Measurements from ENCODE around the gene AK9. TPM values are rescaled to one million over a fixed set of nuclear protein-coding genes. Genes with fewer than 3 reads are reported as not detected.

The AK9 gene
- total and polyA plus RNA-seq, 2 of the 4 experiments (the other 2 are of a cell fraction), result 1.7 to 1.8 TPM

DNA sequence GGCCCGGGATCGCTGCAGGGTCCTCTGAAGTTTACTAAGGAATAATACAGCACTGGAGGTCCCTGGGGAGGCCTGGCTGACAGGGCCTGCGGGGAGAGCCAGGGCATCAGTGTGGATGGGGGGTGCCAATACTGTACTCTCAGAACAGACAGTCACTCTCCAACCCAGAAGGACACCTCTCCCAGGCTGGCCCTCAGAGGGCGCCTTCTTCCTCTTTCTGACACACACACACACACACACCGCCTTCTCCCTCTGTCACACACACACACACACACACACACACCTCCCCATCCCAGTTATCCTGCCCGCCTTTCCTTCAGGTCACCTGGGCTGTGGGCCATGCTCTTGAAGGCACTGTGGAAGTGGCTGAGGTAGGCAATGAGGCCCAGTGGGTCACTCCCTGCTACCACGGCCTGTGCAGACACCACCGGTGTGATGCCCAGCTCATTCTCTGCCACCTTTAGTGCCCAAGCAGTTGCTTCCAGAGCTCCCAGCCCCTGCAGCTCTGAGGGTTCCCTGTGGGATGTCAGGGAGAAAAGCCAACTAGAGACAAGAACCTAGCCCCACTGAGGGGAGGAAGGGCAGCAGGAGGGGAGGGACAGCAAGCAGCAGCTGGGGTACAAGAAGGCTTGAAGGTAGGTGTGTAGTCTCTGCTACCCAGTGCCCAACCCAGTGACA lies 243.0 kb downstream of the AK9 start:
- H2BK120ac ChIP-seq (ENCODE audit: low read depth, low read length), result no peak overlapping the region
- H3K9ac ChIP-seq (ENCODE audit: low read depth, low read length), result no peak overlapping the region
- peaks cover 70% of the 10 kb centered on the region for H3K36me3 ChIP-seq (ENCODE audit: control insufficient read depth, insufficient read depth, low read length)
- intact Hi-C loops (cut with micrococcal nuclease), result no loop called here
- ATAC-seq (ENCODE audit: low read depth) (peak; percentile 13; the same call in 1 of the 2 replicates), DNase-seq (no peak)
- H3K4me1 ChIP-seq (ENCODE audit: control insufficient read depth, insufficient read depth, low read length), result no peaks in the 10 kb centered on the region
- no peak overlapping the region for H2AFZ ChIP-seq (replicated peaks; ENCODE audit: low read length, poor library complexity)
- H2AK9ac ChIP-seq (replicated peaks; ENCODE audit: low read depth, low read length, poor library complexity), result no peak overlapping the region
- WGBS, 2 experiments (ENCODE audit: extremely low coverage in 2 of 2, insufficient read length in 1 of 2), result no CpG with 5 or more reads among the region's 8 CpGs
- peaks cover 7% of the 10 kb centered on the region; the same call in 1 of the 2 replicates for H4K20me1 ChIP-seq (ENCODE audit: insufficient read depth, low read length)
- CTCF ChIA-PET, result no interaction called here
- H3K56ac ChIP-seq (ENCODE audit: extremely low read depth, insufficient read depth, low read length), result no peak overlapping the region
- TF ChIP-seq SMC3 (IDR thresholded peaks at IDR 0.05; ENCODE audit: low read depth, low read length) (no peak), MXI1 (IDR thresholded peaks at IDR 0.05; ENCODE audit: borderline replicate concordance, low read depth, low read length) (no peak), RFX5 (IDR thresholded peaks at IDR 0.05; ENCODE audit: low read depth, low read length) (no peak), FOS (IDR thresholded peaks at IDR 0.05; ENCODE audit: low read depth, low read length) (no peak), MAZ (IDR thresholded peaks at IDR 0.05; ENCODE audit: borderline replicate concordance, low read depth, low read length) (no peak), NFE2L2 (IDR thresholded peaks at IDR 0.05; ENCODE audit: low read depth, low read length) (no peak)
- TF ChIP-seq, protein P1, sequence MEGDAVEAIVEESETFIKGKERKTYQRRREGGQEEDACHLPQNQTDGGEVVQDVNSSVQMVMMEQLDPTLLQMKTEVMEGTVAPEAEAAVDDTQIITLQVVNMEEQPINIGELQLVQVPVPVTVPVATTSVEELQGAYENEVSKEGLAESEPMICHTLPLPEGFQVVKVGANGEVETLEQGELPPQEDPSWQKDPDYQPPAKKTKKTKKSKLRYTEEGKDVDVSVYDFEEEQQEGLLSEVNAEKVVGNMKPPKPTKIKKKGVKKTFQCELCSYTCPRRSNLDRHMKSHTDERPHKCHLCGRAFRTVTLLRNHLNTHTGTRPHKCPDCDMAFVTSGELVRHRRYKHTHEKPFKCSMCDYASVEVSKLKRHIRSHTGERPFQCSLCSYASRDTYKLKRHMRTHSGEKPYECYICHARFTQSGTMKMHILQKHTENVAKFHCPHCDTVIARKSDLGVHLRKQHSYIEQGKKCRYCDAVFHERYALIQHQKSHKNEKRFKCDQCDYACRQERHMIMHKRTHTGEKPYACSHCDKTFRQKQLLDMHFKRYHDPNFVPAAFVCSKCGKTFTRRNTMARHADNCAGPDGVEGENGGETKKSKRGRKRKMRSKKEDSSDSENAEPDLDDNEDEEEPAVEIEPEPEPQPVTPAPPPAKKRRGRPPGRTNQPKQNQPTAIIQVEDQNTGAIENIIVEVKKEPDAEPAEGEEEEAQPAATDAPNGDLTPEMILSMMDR (conservative IDR thresholded peaks at IDR 0.05; ENCODE audit: low read depth, low read length), result no peak
- no peak overlapping the region for H4K91ac ChIP-seq (ENCODE audit: insufficient read depth, low read depth, low read length)
- H2BK20ac ChIP-seq (ENCODE audit: low read depth, low read length), result no peak overlapping the region
- no peak overlapping the region for H3K27ac ChIP-seq (ENCODE audit: insufficient read depth, low read length)
- no peak overlapping the region for H2BK15ac ChIP-seq (ENCODE audit: low read depth, low read length)
- no peak overlapping the region for H3K4me2 ChIP-seq (ENCODE audit: low read depth, low read length)
- H3K4me3 ChIP-seq (ENCODE audit: insufficient read depth, low read depth, low read length), result no peak overlapping the region
- no peak overlapping the region for H2BK5ac ChIP-seq (ENCODE audit: low read depth, low read length, poor library complexity, severe bottlenecking)
- no peak overlapping the region for H4K5ac ChIP-seq (ENCODE audit: low read depth, low read length)
- in situ Hi-C loops (cut with MboI; ENCODE audit: low sequenced_read_pairs), result no loop called here
- peaks cover 16% of the 10 kb centered on the region; the same call in 1 of the 2 replicates for H3K9me1 ChIP-seq (ENCODE audit: insufficient read depth, low read length)
- no peaks in the 10 kb centered on the region for H3K9me3 ChIP-seq (ENCODE audit: control insufficient read depth, insufficient read depth, low read length)
- dilution Hi-C loops (cut with HindIII; ENCODE audit: low sequenced_read_pairs, unreplicated experiment), result no loop called here
- H3K23ac ChIP-seq (ENCODE audit: low read depth, low read length), result no peak overlapping the region
- H3K79me1 ChIP-seq (ENCODE audit: low read depth in 1 of 2, low read length in 2 of 2), result peaks cover 3 to 24% of the 10 kb centered on the region in 2 experiments
- H3K18ac ChIP-seq (ENCODE audit: low read depth, low read length), result no peak overlapping the region
- no peak overlapping the region for H3K4ac ChIP-seq (ENCODE audit: low read depth, low read length)
- H3K27me3 ChIP-seq (ENCODE audit: control insufficient read depth, insufficient read depth, low read length), result no peaks in the 10 kb centered on the region
- POLR2A ChIA-PET (ENCODE audit: unreplicated experiment), result no interaction called here
- H3K14ac ChIP-seq (replicated peaks; ENCODE audit: low read depth, low read length), result no peak overlapping the region
- no peak overlapping the region for H4K8ac ChIP-seq (ENCODE audit: low read depth in 2 of 2, low read length in 2 of 2)
- BruUV-seq (replicated peaks), result no TSS peak
- no peak overlapping the region for H2AK5ac ChIP-seq (ENCODE audit: low read depth, low read length)
